Measurements from ENCODE around the gene KIAA0825.

KIAA0825 gene

GRCh38 chr5:94274707-94275106, 343.7 kb downstream of the KIAA0825 start:
- no peak overlapping the region for H3K4me3 ChIP-seq (ENCODE audit: low read depth, low read length)
- DNase-seq (ENCODE audit: low read depth): no peak
- TF ChIP-seq, protein P1, sequence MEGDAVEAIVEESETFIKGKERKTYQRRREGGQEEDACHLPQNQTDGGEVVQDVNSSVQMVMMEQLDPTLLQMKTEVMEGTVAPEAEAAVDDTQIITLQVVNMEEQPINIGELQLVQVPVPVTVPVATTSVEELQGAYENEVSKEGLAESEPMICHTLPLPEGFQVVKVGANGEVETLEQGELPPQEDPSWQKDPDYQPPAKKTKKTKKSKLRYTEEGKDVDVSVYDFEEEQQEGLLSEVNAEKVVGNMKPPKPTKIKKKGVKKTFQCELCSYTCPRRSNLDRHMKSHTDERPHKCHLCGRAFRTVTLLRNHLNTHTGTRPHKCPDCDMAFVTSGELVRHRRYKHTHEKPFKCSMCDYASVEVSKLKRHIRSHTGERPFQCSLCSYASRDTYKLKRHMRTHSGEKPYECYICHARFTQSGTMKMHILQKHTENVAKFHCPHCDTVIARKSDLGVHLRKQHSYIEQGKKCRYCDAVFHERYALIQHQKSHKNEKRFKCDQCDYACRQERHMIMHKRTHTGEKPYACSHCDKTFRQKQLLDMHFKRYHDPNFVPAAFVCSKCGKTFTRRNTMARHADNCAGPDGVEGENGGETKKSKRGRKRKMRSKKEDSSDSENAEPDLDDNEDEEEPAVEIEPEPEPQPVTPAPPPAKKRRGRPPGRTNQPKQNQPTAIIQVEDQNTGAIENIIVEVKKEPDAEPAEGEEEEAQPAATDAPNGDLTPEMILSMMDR (IDR thresholded peaks at IDR 0.05; ENCODE audit: insufficient read depth, low read depth, low read length, missing control alignments): no peak

- TF ChIP-seq, protein P1 (IDR thresholded peaks at IDR 0.05; ENCODE audit: insufficient read depth, low read depth, low read length, missing control alignments): no peak
- no peak overlapping the region for H3K4me3 ChIP-seq (ENCODE audit: low read depth, low read length)
- no peak for DNase-seq (ENCODE audit: low read depth)
Observed at GRCh38 chr5:94268226-94268625, 350.2 kb downstream of the KIAA0825 start.

- TF ChIP-seq, protein P1 (IDR thresholded peaks at IDR 0.05; ENCODE audit: insufficient read depth, low read depth, low read length, missing control alignments): no peak
- H3K4me3 ChIP-seq (ENCODE audit: low read depth, low read length): no peak overlapping the region
- DNase-seq (ENCODE audit: low read depth): no peak
Observed at GRCh38 chr5:94267350-94267899, 351.0 kb downstream of the KIAA0825 start.

DNA sequence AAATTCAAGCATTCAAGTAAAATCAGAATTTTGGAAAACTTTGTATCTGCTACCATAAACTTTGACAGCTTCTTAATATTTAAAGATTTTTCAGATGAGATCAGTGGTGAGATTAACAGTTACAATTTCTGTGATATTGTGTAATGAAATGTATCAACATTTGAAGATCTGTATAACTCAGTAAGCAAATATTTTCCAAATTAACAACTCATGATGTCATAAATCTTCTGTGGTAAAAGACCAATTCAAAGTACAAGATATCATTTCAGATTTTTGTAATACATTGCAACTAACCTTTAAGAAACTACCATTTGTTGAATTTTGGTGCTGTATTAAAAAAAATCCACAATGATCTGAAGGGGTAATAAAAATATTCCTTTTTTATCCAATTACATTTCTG, 352.2 kb downstream of the KIAA0825 start:
- no peak overlapping the region for H3K4me3 ChIP-seq (ENCODE audit: low read depth, low read length)
- no peak for DNase-seq (ENCODE audit: low read depth)
- TF ChIP-seq, protein P1 (IDR thresholded peaks at IDR 0.05; ENCODE audit: insufficient read depth, low read depth, low read length, missing control alignments): no peak

GRCh38 chr5:94263068-94263467, 355.3 kb downstream of the KIAA0825 start:
- TF ChIP-seq, protein P1 (IDR thresholded peaks at IDR 0.05; ENCODE audit: insufficient read depth, low read depth, low read length, missing control alignments): no peak
- peak; percentile 16 for DNase-seq (ENCODE audit: low read depth)
- no peak overlapping the region for H3K4me3 ChIP-seq (ENCODE audit: low read depth, low read length)

DNA sequence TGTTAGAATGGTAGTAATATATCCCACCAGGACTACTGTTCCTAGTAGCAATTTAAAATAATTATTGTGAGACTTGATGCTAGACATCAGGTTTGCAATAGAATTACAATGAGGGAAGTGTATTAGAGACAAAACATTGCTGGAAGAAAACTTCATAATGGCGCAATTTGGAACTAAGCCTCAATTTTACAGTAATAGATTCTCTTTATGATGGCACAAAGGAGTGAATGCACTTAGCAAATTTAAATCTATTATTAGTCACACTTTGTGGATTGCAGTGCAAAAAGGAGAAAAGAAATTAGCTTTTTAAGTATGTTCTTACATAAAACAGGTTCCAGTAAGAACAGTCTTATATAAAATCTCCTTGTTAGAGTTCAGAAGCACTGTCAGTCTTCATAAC, 358.3 kb downstream of the KIAA0825 start:
- DNase-seq (ENCODE audit: low read depth): no peak
- no peak overlapping the region for H3K4me3 ChIP-seq (ENCODE audit: low read depth, low read length)
- TF ChIP-seq, protein P1 (IDR thresholded peaks at IDR 0.05; ENCODE audit: insufficient read depth, low read depth, low read length, missing control alignments): no peak

- TF ChIP-seq, protein P1 (IDR thresholded peaks at IDR 0.05; ENCODE audit: insufficient read depth, low read depth, low read length, missing control alignments): no peak
- DNase-seq (ENCODE audit: low read depth): no peak
- H3K4me3 ChIP-seq (ENCODE audit: low read depth, low read length): no peak overlapping the region
Observed at GRCh38 chr5:94254214-94254613, 364.2 kb downstream of the KIAA0825 start.

All from GM12865 (cell line).